Testis (tissue), 2 donors: ENCODE measurements around the gene CD200R1.

ENCODE experiments used
- POLR2A ChIP-seq: fragments of 450-650 bp; IDR thresholded peaks from one replicate; pipeline ENCODE4 v1.6.1; 2017; ENCODE audit warnings: antibody characterized with exemption, mild to moderate bottlenecking, moderate library complexity
- TF ChIP-seq, protein P1 (sequence below), 3 experiments: fragments of 450-650 bp in 2 of 3; fragments of 200-600 bp in 1 of 3; sonication (generic) in 1 of 3; IDR thresholded peaks; one replicate each; pipeline ENCODE4 v1.5.1; 2016 to 2019; ENCODE audit warnings: antibody characterized with exemption in 3 of 3, mild to moderate bottlenecking in 2 of 3, moderate library complexity in 1 of 3

DNA sequence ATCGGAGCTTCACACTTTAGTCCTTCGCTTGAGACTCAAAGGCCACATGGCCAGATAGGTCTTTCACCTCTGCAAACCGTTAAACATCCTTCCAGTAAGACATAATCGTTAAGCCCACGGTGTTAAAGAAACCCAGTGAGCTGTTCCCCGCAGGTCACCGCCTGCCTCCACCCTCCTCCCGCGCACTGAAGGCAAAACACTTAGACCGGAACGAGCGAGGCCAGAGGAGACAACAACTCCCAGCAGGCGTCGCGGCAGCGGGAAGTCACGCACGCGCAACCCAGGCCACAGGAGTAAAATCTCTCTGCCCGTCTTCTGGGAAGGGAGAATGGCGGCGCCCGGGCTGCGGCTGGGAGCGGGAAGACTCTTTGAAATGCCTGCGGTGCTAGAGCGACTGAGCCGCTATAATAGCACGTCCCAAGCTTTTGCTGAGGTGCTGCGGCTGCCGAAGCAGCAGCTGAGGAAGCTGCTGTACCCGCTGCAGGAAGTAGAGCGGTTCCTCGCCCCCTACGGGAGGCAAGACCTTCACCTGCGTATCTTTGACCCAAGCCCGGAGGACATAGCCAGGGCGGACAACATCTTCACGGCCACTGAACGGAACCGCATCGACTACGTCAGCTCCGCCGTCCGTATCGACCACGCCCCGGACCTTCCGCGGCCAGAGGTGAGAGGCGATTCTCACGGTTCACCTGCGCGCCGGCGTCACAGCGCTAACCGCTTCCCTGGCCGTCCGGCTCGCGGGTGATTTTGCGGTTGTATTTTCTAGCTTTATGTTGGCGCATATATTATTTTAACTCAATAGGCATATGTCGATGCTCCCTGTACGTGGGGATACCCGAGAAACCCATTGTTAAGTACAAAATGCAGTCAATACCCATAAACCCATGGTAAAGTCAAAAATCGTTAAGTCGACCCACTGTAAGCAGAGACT lies 16.0 kb upstream of the CD200R1 start, which contains the start of gene GTPBP8:
- TF ChIP-seq, protein P1, sequence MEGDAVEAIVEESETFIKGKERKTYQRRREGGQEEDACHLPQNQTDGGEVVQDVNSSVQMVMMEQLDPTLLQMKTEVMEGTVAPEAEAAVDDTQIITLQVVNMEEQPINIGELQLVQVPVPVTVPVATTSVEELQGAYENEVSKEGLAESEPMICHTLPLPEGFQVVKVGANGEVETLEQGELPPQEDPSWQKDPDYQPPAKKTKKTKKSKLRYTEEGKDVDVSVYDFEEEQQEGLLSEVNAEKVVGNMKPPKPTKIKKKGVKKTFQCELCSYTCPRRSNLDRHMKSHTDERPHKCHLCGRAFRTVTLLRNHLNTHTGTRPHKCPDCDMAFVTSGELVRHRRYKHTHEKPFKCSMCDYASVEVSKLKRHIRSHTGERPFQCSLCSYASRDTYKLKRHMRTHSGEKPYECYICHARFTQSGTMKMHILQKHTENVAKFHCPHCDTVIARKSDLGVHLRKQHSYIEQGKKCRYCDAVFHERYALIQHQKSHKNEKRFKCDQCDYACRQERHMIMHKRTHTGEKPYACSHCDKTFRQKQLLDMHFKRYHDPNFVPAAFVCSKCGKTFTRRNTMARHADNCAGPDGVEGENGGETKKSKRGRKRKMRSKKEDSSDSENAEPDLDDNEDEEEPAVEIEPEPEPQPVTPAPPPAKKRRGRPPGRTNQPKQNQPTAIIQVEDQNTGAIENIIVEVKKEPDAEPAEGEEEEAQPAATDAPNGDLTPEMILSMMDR (IDR thresholded peaks at IDR 0.05): peak in 1 of 3 experiments; percentile 7
- TF ChIP-seq POLR2A: peak; percentile 14
